H9 (cell line): ENCODE measurements around the gene EHF. TPM values are rescaled to one million over a fixed set of nuclear protein-coding genes. Genes with fewer than 3 reads are reported as not detected.

Source experiments
- DNase-seq: peaks from one replicate; pipeline ENCODE4 v3.0.0-alpha.2; 2017
- H2AFZ ChIP-seq: one replicate; pipeline ENCODE4 v1.6.1; 2013; ENCODE audit warnings: mild to moderate bottlenecking, low read length, control low read depth, moderate library complexity
- H2AK5ac ChIP-seq: 2 replicates; pipeline ENCODE4 v1.6.1; 2013; ENCODE audit warnings: low read length, control low read depth, mixed read lengths; ENCODE audit not compliant: insufficient read length
- H2BK120ac ChIP-seq: one replicate; pipeline ENCODE4 v1.6.1; 2013; ENCODE audit warnings: low read depth, mild to moderate bottlenecking, low read length, control low read depth, inconsistent platforms; ENCODE audit not compliant: poor library complexity, severe bottlenecking
- H2BK12ac ChIP-seq: 2 replicates; pipeline ENCODE4 v1.6.1; 2013; ENCODE audit warnings: low read length, control low read depth, mixed read lengths, low read depth; ENCODE audit not compliant: insufficient read length
- H2BK15ac ChIP-seq: 2 replicates; pipeline ENCODE4 v1.6.1; 2013; ENCODE audit warnings: low read depth, low read length, control low read depth
- H2BK20ac ChIP-seq: one replicate; pipeline ENCODE4 v1.6.1; 2013; ENCODE audit warnings: low read depth, mild to moderate bottlenecking, low read length, control low read depth, inconsistent platforms; ENCODE audit not compliant: poor library complexity, severe bottlenecking
- H2BK5ac ChIP-seq: 2 replicates; pipeline ENCODE4 v1.6.1; 2013; ENCODE audit warnings: low read length, control low read depth, mixed read lengths; ENCODE audit not compliant: insufficient read length
- H3K14ac ChIP-seq: 2 replicates; pipeline ENCODE4 v1.6.1; 2013; ENCODE audit warnings: low read length, control low read depth; ENCODE audit not compliant: insufficient read depth
- H3K18ac ChIP-seq: 2 replicates; pipeline ENCODE4 v1.6.1; 2013; ENCODE audit warnings: low read depth, mild to moderate bottlenecking, mixed read lengths, low read length, control low read depth; ENCODE audit not compliant: insufficient read length
- H3K23ac ChIP-seq: 2 replicates; pipeline ENCODE4 v1.6.1; 2013; ENCODE audit warnings: low read length, control low read depth, mixed read lengths, low read depth; ENCODE audit not compliant: insufficient read length
- H3K23me2 ChIP-seq: 2 replicates; pipeline ENCODE4 v1.6.1; 2013; ENCODE audit warnings: low read depth, mild to moderate bottlenecking, mixed read lengths, low read length, control low read depth; ENCODE audit not compliant: insufficient read length, poor library complexity, severe bottlenecking
- H3K27ac ChIP-seq: 2 replicates; pipeline ENCODE4 v1.5.1; 2013; ENCODE audit warnings: low read length, control low read depth, mixed read lengths, low read depth; ENCODE audit not compliant: insufficient read length
- H3K27me3 ChIP-seq: 2 replicates; pipeline ENCODE4 v1.6.1; 2013; ENCODE audit warnings: low read length, control low read depth, inconsistent platforms; ENCODE audit not compliant: insufficient read depth
- H3K4ac ChIP-seq: 2 replicates; pipeline ENCODE4 v1.6.1; 2013; ENCODE audit warnings: low read depth, mild to moderate bottlenecking, control low read depth, inconsistent platforms, low read length, moderate library complexity
- H3K4me1 ChIP-seq: 2 replicates; pipeline ENCODE4 v1.6.1; 2013; ENCODE audit warnings: low read length, control low read depth, inconsistent platforms; ENCODE audit not compliant: insufficient read depth
- H3K4me2 ChIP-seq: 2 replicates; pipeline ENCODE4 v1.6.1; 2013; ENCODE audit warnings: low read length, control low read depth, mixed read lengths; ENCODE audit not compliant: insufficient read length, insufficient read depth
- H3K56ac ChIP-seq: 2 replicates; pipeline ENCODE4 v1.6.1; 2013; ENCODE audit warnings: low read depth, mild to moderate bottlenecking, mixed read lengths, low read length, control low read depth; ENCODE audit not compliant: insufficient read length
- H3K79me1 ChIP-seq: 2 replicates; pipeline ENCODE4 v1.6.1; 2013; ENCODE audit warnings: low read depth, mild to moderate bottlenecking, moderate library complexity, low read length, control low read depth, inconsistent platforms; ENCODE audit not compliant: insufficient read depth, poor library complexity, severe bottlenecking
- H3K79me2 ChIP-seq: 2 replicates; pipeline ENCODE4 v1.6.1; 2013; ENCODE audit warnings: low read length, control low read depth, inconsistent platforms; ENCODE audit not compliant: insufficient read depth
- H3K9ac ChIP-seq: 2 replicates; pipeline ENCODE4 v1.6.1; 2013; ENCODE audit warnings: low read length, control low read depth, mixed read lengths; ENCODE audit not compliant: insufficient read length; ENCODE audit errors: extremely low read depth
- H3K9me3 ChIP-seq: one replicate; pipeline ENCODE4 v1.6.1; 2013; ENCODE audit warnings: low read depth, low read length, inconsistent platforms; ENCODE audit not compliant: control insufficient read depth
- H3T11ph ChIP-seq: one replicate; pipeline ENCODE4 v1.6.1; 2013; ENCODE audit warnings: mild to moderate bottlenecking, low read length, control low read depth, inconsistent platforms
- H4K20me1 ChIP-seq: one replicate; pipeline ENCODE4 v1.6.1; 2013; ENCODE audit not compliant: control insufficient read depth, insufficient read length, insufficient read depth
- H4K5ac ChIP-seq: 2 replicates; pipeline ENCODE4 v1.6.1; 2013; ENCODE audit warnings: low read depth, mild to moderate bottlenecking, mixed read lengths, low read length, control low read depth; ENCODE audit not compliant: insufficient read length
- H4K8ac ChIP-seq: replicated peaks from 2 replicates; pipeline ENCODE4 v1.6.1; 2013; ENCODE audit warnings: low read length, control low read depth, mixed read lengths, low read depth; ENCODE audit not compliant: insufficient read length
- H4K91ac ChIP-seq: 2 replicates; pipeline ENCODE4 v1.6.1; 2013; ENCODE audit warnings: low read depth, mild to moderate bottlenecking, moderate library complexity, mixed read lengths, low read length, control low read depth; ENCODE audit not compliant: insufficient read length
- H3K27ac Mint-ChIP-seq, 3 experiments: 2 replicates in 2 of 3; 3 replicates in 1 of 3; pipeline ENCODE4 v1.8.0; 2020 to 2021; ENCODE audit warnings: mixed read lengths in 3 of 3, mild to moderate bottlenecking in 1 of 3, moderate library complexity in 1 of 3
- H3K27me3 Mint-ChIP-seq: 2 replicates; pipeline ENCODE4 v1.8.0; 2021; ENCODE audit warnings: low read depth, mild to moderate bottlenecking, moderate library complexity, mixed read lengths
- H3K36me3 Mint-ChIP-seq, 3 experiments: 2 replicates in 2 of 3; 3 replicates in 1 of 3; pipeline ENCODE4 v1.8.0; 2020 to 2021; ENCODE audit warnings: low read depth in 3 of 3, mixed read lengths in 3 of 3; ENCODE audit not compliant: insufficient read depth in 1 of 3
- H3K4me1 Mint-ChIP-seq, 2 experiments: 2 replicates each; pipeline ENCODE4 v1.8.0; 2020; ENCODE audit warnings: mixed read lengths in 2 of 2
- H3K4me3 Mint-ChIP-seq, 2 experiments: 2 replicates in 1 of 2; 3 replicates in 1 of 2; pipeline ENCODE4 v1.8.0; 2020 to 2021; ENCODE audit warnings: mild to moderate bottlenecking in 2 of 2, mixed read lengths in 2 of 2, moderate library complexity in 1 of 2
- H3K9me3 Mint-ChIP-seq, 2 experiments: 2 replicates in 1 of 2; 3 replicates in 1 of 2; pipeline ENCODE4 v1.8.0; 2020; ENCODE audit warnings: mild to moderate bottlenecking in 2 of 2, mixed read lengths in 2 of 2, moderate library complexity in 1 of 2
- CTCF ChIP-seq: fragments of 200-600 bp; sonication (generic); conservative IDR thresholded peaks from 3 replicates; pipeline ENCODE4 v1.8.0; 2021; ENCODE audit warnings: antibody characterized with exemption, mild to moderate bottlenecking
- WGBS: extraction: QIAGEN DNeasy Blood & Tissue Kit; methylation state at CpG from one replicate; pipeline ENCODE4 v1.1.7; 2013; ENCODE audit warnings: missing lambda C conversion rate, low lambda C conversion rate, mixed read lengths; ENCODE audit not compliant: insufficient read length; ENCODE audit errors: extremely low coverage; 5-methylcytosine and 5-hydroxymethylcytosine counted together
- total RNA-seq: library from RNA; stranded (reverse); gene quantifications from 2 replicates; pipeline ENCODE4 v1.2.1, GENCODE V29; 2021

Gene EHF
- total RNA-seq, 1 experiment from 2014 or later, result not detected

- peaks cover 12 to 22% of the 10 kb centered on the region in 2 experiments for H3K4me1 Mint-ChIP-seq
- no peaks in the 10 kb centered on the region for H3K36me3 Mint-ChIP-seq
- Histone ChIP-seq H3K23ac (no peak overlapping the region), H2BK120ac (no peak overlapping the region), H3K56ac (no peak overlapping the region), H3K14ac (no peak overlapping the region), H3K4ac (no peak overlapping the region), H3K79me2 (no peaks in the 10 kb centered on the region), H4K20me1 (no peaks in the 10 kb centered on the region), H3K27me3 (no peaks in the 10 kb centered on the region), H3K9ac (no peak overlapping the region), H3K23me2 (no peaks in the 10 kb centered on the region), H3K27ac (no peak overlapping the region), H3K79me1 (no peaks in the 10 kb centered on the region), H2AK5ac (no peak overlapping the region), H2BK12ac (no peak overlapping the region), H4K91ac (no peak overlapping the region), H2BK15ac (no peak overlapping the region), H3K4me2 (no peak overlapping the region), H4K5ac (no peak overlapping the region), H2BK5ac (no peak overlapping the region), H3K18ac (no peak overlapping the region), H4K8ac (no peak overlapping the region), H2BK20ac (no peak overlapping the region), H3K9me3 (no peaks in the 10 kb centered on the region), H2AFZ (no peak overlapping the region), H3K4me1 (no peaks in the 10 kb centered on the region), H3T11ph (no peak overlapping the region)
- no peak for TF ChIP-seq CTCF
- H3K27me3 Mint-ChIP-seq, result no peaks in the 10 kb centered on the region; the same call in 1 of the 2 replicates
- no peak for DNase-seq
- H3K27ac Mint-ChIP-seq, result peak overlapping the region in 1 of 3 experiments; percentile 64; a peak in 1 of 7 replicates
- H3K9me3 Mint-ChIP-seq, result no peaks in the 10 kb centered on the region
- no CpG with 5 or more reads among the region's 4 CpGs for WGBS
- no peak overlapping the region for H3K4me3 Mint-ChIP-seq
Observed at GRCh38 chr11:34639545-34639944, 18.7 kb downstream of the EHF start.
